ENCODE data around the gene HAP1.
"Not testable (repeated sequence)": the region's sequence is repeated elsewhere in the genome, so short reads cannot be mapped to it uniquely, and the experiment has no call there.

HAP1 gene, protein sequence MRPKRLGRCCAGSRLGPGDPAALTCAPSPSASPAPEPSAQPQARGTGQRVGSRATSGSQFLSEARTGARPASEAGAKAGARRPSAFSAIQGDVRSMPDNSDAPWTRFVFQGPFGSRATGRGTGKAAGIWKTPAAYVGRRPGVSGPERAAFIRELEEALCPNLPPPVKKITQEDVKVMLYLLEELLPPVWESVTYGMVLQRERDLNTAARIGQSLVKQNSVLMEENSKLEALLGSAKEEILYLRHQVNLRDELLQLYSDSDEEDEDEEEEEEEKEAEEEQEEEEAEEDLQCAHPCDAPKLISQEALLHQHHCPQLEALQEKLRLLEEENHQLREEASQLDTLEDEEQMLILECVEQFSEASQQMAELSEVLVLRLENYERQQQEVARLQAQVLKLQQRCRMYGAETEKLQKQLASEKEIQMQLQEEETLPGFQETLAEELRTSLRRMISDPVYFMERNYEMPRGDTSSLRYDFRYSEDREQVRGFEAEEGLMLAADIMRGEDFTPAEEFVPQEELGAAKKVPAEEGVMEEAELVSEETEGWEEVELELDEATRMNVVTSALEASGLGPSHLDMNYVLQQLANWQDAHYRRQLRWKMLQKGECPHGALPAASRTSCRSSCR

DNA sequence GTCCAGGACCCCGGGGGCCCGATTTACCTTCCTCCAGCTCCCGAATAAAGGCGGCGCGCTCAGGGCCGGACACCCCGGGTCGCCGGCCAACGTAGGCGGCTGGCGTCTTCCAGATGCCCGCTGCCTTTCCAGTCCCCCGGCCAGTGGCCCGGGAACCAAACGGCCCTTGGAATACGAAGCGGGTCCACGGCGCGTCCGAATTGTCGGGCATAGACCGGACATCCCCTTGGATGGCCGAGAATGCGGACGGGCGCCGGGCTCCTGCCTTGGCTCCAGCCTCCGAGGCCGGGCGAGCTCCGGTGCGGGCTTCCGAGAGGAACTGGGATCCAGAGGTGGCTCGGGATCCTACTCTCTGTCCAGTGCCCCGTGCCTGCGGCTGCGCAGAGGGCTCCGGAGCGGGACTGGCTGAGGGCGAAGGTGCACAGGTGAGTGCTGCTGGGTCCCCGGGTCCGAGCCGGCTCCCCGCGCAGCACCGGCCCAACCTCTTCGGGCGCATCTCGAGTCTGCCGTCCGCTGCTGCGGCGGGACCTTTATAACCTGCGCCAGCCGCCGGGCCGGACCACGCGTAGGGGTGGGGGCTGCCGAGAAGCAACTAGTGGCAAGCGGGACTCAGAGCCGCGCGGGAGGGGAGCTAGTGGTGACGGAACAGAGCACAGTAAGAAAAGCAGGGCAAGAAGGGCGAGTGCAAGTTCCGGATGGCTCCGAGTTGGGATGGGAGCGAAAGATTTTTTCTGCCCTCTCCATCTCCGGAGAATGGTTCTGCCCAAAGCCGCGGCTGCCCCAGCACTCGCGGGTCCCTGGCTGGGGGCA, at the start of gene HAP1:
Gene HAP1, minus strand, starts transcription at position 505 of the 810 bp plus-strand sequence. Its CDS starts 9 bp downstream, at position 496.
- DNase-seq, result peak; percentile 39

- no peak for DNase-seq
Measured at GRCh38 chr17:41782142-41782541, 47.7 kb upstream of the HAP1 start.

DNA sequence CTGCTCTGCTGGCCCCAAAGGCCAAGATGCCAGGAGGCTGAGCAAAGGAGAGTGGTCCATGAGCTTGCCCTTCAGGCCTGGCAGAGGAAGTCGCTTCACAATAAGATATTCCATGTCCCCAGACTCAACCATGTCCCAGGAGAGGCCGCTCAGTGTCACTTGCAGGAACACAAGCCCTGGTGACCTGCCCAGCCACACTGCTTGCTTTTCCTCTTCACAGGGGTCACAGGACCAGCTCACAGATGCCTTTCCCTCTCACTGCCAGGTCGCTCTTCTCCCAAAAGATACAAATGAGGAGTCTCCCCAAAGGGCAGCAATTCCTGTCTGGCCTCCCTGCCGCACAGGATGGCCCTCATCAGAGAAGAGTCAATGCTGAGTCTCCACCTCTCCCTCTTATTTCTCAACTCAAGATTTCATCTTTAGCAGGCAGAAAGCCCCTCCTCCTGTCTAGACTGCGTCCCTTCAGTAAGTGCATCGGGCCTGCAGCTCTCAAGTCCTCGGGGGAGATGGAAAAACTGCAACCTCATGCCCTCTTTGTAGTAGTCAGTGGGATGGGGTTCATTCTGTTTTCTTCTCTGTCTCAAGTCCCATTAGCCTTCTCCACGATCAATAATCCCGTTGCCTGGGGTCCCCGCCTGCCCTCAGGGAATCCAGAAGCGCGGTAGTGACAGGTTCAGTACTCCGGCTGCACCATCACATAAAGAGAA, 47.1 kb upstream of the HAP1 start:
- no peak for DNase-seq

GRCh38 chr17:41779954-41780353, 45.5 kb upstream of the HAP1 start:
- DNase-seq, result no peak

- DNase-seq, result no peak
Measured at GRCh38 chr17:41777574-41778188, 43.2 kb upstream of the HAP1 start.

DNA sequence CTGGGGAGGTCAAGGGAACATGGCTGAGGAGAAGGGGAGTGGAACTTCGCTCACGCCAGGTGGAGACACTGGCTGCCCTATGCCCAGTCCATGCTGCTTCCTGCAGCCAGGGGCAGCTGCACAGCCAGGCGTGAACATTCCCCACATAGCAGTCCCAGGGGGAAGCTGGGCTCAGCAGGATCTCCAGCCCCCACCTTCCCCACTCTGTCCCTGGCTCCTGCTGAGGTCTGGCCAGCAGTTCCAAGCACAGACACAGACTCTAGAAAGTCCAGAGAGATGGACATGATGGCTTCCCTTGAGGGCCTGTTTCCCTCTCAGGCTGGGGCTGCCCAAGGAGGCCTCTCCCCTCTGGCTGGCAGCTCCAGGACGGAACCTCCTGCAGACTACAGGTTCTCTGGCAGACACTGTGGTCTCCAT, 42.7 kb upstream of the HAP1 start:
- DNase-seq, result no peak

DNA sequence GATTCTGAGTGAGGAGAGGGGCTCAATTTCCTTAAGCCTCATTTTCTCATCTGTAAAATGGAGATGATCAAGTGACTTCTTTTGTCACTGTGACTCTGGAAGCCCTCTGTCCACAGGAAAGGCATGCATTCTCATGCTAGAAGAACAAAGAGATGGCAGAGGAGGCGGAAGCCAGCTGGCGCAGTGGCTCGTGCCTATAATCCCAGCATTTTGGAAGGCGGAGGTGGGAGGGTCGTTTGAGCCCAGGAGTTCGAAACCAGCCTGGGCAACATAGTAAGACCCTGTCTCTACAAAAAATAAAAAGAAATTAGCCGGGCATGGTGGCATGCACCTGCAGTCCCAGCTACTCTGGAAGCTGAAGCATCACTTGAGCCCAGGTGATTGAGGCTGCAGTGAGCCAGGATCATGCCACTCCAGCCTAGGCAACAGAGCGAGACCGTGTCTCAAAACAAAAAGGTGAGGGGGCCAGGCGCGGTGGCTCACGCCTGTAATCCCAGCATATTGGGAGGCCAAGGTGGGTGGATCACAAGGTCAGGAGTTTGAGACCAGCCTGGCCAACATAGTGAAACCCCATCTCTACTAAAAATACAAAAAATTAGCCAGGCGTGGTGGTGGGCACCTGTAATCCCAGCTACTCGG, 41.9 kb upstream of the HAP1 start:
- DNase-seq, result not testable (repeated sequence)

DNA sequence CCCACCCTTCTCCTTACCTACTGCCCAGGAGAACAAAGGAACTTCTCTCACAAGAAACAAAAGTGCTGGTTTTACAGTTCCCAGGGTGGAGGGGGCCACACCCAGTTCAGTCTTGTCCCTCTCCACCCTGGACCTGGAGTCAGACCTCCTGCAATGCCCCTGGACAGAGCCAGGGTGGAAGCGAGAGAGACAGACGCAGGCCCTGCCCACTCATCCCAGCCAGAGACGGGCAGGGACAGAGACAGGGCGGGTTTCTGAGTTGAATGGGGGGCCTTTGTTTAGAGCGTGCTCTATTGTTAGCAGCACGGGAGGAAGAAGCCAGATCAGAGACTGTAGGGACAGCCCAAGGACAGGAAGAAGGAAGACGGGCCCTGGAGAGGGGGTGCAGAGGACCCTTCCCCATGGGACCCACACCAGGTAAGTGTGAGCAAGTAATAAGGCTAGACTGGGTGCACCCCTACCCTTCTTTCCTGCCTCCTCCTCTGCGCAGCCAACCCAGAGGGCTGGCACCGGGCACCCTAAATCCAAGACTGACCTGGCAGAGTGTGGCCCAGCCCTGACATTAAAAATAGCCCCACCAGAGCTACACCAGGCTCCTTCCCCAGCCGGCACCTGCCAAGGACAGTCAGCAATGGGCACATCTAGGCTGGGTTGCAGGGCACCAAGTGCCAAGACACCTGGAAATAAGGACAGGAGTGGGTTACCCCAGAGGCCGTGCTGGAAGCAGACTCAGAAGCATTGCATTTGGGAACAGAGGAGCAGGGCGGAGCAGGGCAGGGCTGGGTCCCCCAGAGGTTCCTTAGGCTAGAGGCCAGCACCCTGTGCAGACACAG, 41.2 kb upstream of the HAP1 start:
- no peak for DNase-seq

DNA sequence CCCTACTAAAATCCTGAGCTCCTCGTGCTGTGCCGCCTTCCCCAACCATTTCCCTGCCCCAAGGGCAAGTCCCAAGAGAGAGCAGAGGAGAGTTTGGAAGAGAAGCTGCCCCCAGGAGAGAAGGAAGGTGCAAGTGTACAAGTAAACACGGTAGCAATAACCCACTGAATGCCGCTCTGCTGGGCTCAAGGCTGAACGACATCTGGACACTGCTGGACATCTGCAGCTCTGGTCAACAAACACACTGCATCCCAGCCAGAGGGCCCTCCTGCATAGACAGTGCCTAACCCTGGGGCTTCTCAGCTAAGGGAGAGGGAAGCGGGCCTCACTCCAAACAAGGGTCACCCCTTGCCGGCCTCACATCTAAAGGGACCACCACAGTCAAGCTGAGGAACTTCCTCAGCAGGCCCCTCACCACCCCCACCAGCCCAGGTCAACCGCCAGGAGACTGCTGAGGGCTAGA, 39.3 kb upstream of the HAP1 start:
- DNase-seq, result no peak

- DNase-seq, result no peak
Measured at GRCh38 chr17:41773190-41773588, 38.7 kb upstream of the HAP1 start.

DNA sequence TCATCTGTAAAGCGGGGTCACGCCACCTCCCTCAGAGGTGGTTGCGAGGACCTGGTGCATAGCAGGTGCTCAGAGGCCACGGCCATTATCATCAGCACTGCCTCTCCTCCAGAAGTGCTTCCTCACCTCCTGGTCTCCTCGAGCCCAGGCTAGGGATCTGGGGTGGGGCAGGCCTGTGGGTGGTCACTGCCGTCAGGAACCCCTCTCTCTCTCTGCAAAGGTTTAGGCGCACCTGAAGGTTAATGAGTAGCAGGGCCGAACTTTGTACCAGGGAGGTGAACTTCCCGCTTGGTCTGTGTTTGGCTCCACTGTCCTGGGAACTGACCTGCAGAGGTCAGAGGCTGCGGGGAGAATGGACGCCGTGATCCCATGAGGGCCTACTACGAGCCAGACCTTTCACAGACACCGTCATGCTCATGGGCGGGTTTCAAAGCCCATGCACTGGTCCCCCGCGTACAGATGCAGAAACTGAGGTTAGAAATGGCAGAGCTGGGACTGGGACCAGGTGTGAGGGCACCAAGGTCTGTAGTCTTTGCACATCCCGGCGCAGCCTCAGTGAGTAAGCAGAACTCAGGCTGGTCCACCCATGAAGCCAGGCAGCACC, 38.2 kb upstream of the HAP1 start:
- DNase-seq, result no peak

- no peak for DNase-seq
Measured at GRCh38 chr17:41772218-41772585, 37.8 kb upstream of the HAP1 start.

- no peak for DNase-seq
Measured at GRCh38 chr17:41771389-41772206, 37.2 kb upstream of the HAP1 start.

DNA sequence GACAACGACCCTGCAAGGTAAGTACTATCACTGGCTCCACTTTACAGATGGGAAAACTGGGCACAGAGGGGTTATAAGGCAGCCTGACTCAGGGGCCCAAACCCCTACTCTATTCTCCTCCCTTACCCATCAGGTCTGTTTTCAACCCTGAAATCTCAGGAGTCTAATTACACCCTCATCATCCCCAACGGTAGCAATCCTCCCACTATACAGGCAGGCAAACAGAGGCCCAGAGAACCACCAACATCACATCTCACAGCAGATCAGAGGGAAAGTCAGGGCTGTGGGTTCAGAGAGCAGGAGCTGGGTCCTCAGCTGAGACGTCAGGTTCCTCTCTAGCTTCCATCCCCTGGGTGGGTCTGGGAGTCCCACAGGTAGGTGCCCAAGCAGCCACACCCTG, 35.5 kb upstream of the HAP1 start:
- no peak for DNase-seq

GRCh38 chr17:41769346-41769862, 35.0 kb upstream of the HAP1 start:
- no peak for DNase-seq

DNA sequence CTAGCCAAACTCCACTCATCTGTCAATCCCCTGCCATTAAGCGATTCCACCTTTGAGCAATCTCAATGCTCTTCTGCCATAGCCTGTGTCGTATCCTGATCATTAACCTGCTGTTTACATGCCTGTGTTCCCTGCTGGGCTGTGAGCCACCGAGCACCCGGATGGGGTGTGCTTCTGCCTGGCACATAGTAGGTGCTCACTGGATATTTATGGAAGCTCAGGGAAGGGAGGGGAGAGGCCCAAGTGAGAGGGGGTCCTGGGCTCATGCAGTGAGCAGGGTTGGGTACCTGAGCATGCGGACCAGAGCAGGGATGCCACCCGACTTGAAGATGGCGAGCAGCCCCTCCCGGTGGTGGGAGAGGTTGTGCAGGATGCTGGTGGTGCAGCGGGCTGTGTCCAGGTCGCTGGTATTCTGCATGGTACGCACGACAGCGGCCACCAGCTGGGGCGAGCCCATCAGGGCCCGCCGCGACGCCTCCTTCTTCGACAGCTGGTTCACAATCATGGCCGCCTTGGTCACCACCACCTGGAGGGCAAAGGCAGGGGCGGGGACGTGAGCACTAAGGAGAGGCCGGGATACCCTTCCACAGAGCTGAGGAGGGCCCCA, 34.3 kb upstream of the HAP1 start:
- no peak for DNase-seq

GRCh38 chr17:41767324-41768042, 33.0 kb upstream of the HAP1 start:
- no peak for DNase-seq

GRCh38 chr17:41766135-41766534, 31.7 kb upstream of the HAP1 start:
- DNase-seq, result no peak

All from stimulated activated CD4-positive, alpha-beta T cell treated with anti-CD3 and anti-CD28 coated beads, Interleukin-15, amount 100 ng/mL, for 24 hours (primary cell).